HepG2 (cell line): ENCODE measurements around the gene KRT38. TPM values are rescaled to one million over a fixed set of nuclear protein-coding genes. Genes with fewer than 3 reads are reported as not detected.

Source experiments
- ATAC-seq: fragments of 200-7000 bp; cut with Tn5 transposase; 3 replicates; pipeline ENCODE4 v1.9.1; 2020; ENCODE audit warnings: mild to moderate bottlenecking, moderate library complexity
- BruUV-seq: library from RNA; stranded (reverse); fragments of 400-500 nt; replicated peaks from 2 replicates; lab custom pipeline; 2021; lab: Mats Ljungman, UMichigan
- CTCF ChIA-PET: fragments of 300-600 bp; formaldehyde crosslinking; extraction: SDS; loops from one replicate; lab custom pipeline; 2021; ENCODE audit warnings: low total read pairs, inconsistent platforms, low intra/inter-chr PET ratio; lab: Yijun Ruan, JAX
- POLR2A ChIA-PET: fragments of 350-600 bp; sonication (Branson Sonifier 250); formaldehyde crosslinking; loops from one replicate; lab custom pipeline; 2020; ENCODE audit warnings: antibody characterized with exemption, inconsistent platforms; lab: Yijun Ruan, JAX
- DNase-seq: peaks from one replicate; pipeline ENCODE4 v3.0.0-alpha.2; 2015; ENCODE audit warnings: low spot score
- FAIRE-seq: peaks from 3 replicates; lab custom pipeline; 2011; peaks lifted over from hg19 to GRCh38; lab: Jason Lieb, UNC
- H2AFZ ChIP-seq: one replicate; pipeline ENCODE4 v1.6.1; 2011; ENCODE audit warnings: low read length, inconsistent platforms
- H3K27ac ChIP-seq: fragments of 300-600 bp; 3 replicates; pipeline ENCODE4 v1.8.0; 2011; ENCODE audit warnings: mixed run types, mild to moderate bottlenecking, mixed read lengths, low read length, inconsistent platforms; ENCODE audit not compliant: insufficient read depth; ENCODE audit errors: extremely low read length
- H3K27me3 ChIP-seq, 2 experiments: fragments of 200-600 bp in 1 of 2; 2 replicates in 1 of 2; 3 replicates in 1 of 2; pipeline versions ENCODE4 v1.6.0 to v1.8.0; 2011; ENCODE audit warnings: low read length in 2 of 2, mild to moderate bottlenecking in 2 of 2, moderate library complexity in 2 of 2, inconsistent platforms in 1 of 2; ENCODE audit not compliant: insufficient read depth in 2 of 2, control insufficient read depth in 1 of 2
- H3K36me3 ChIP-seq, 2 experiments: fragments of 200-600 bp in 1 of 2; replicated peaks in 1 of 2; 2 replicates in 1 of 2; 3 replicates in 1 of 2; pipeline versions ENCODE4 v1.5.1 to v1.8.0; 2011; ENCODE audit warnings: low read length in 2 of 2, inconsistent platforms in 1 of 2; ENCODE audit not compliant: insufficient read depth in 2 of 2, control insufficient read depth in 1 of 2
- H3K4me1 ChIP-seq: 2 replicates; pipeline ENCODE4 v1.5.1; 2012; ENCODE audit warnings: low read length, inconsistent platforms; ENCODE audit not compliant: insufficient read depth
- H3K4me2 ChIP-seq: 2 replicates; pipeline ENCODE4 v1.6.0; 2011; ENCODE audit warnings: low read depth, low read length, inconsistent platforms
- H3K4me3 ChIP-seq, 3 experiments: fragments of 200-600 bp in 1 of 3; sonication (generic), shearing (Covaris generic) in 1 of 3; replicated peaks in 1 of 3; 2 replicates each; pipeline ENCODE4 v1.5.1; 2011 to 2016; ENCODE audit warnings: low read length in 3 of 3, inconsistent platforms in 2 of 3, low read depth in 2 of 3, mild to moderate bottlenecking in 2 of 3, control low read depth in 1 of 3, mixed read lengths in 1 of 3; ENCODE audit not compliant: insufficient read depth in 1 of 3
- H3K79me2 ChIP-seq: one replicate; pipeline ENCODE4 v1.6.1; 2011; ENCODE audit warnings: low read length, inconsistent platforms; ENCODE audit not compliant: insufficient read depth
- H3K9ac ChIP-seq: 2 replicates; pipeline ENCODE4 v1.6.0; 2011; ENCODE audit warnings: mild to moderate bottlenecking, low read depth, low read length, inconsistent platforms; ENCODE audit not compliant: insufficient read depth
- H3K9me3 ChIP-seq: 2 replicates; pipeline ENCODE4 v1.5.1; 2012; ENCODE audit warnings: mild to moderate bottlenecking, low read length
- H4K20me1 ChIP-seq: 2 replicates; pipeline ENCODE4 v1.6.0; 2011; ENCODE audit warnings: inconsistent platforms, mild to moderate bottlenecking, low read length, moderate library complexity; ENCODE audit not compliant: insufficient read depth
- AHR ChIP-seq: IDR thresholded peaks from 2 replicates; pipeline ENCODE4 v1.6.1; 2018; ENCODE audit warnings: missing genetic modification reagents, missing compliant biosample characterization
- ARID5B ChIP-seq: IDR thresholded peaks from 2 replicates; pipeline ENCODE4 v1.4.0; 2020; ENCODE audit warnings: mild to moderate bottlenecking, missing genetic modification reagents
- ATF6 ChIP-seq: sonication (generic); formaldehyde crosslinking; conservative IDR thresholded peaks from 2 replicates; pipeline ENCODE4 v1.4.0; 2020; ENCODE audit warnings: missing genetic modification reagents
- CBX1 ChIP-seq: IDR thresholded peaks from one replicate; pipeline ENCODE4 v1.6.1; 2016; ENCODE audit warnings: antibody characterized with exemption, low read depth
- HMGA1 ChIP-seq: sonication (generic); formaldehyde crosslinking; conservative IDR thresholded peaks from 2 replicates; pipeline ENCODE4 v1.4.0; 2020; ENCODE audit warnings: missing genetic modification reagents
- HOXA7 ChIP-seq: sonication (generic); formaldehyde crosslinking; IDR thresholded peaks from 2 replicates; pipeline ENCODE4 v1.8.1; 2022; ENCODE audit warnings: mild to moderate bottlenecking, missing genetic modification reagents, moderate library complexity
- KDM2A ChIP-seq: sonication (generic); formaldehyde crosslinking; IDR thresholded peaks from 2 replicates; pipeline ENCODE4 v1.4.0; 2020; ENCODE audit warnings: low read depth, missing genetic modification reagents, borderline replicate concordance
- TERF1 ChIP-seq: sonication (generic); formaldehyde crosslinking; IDR thresholded peaks from 2 replicates; pipeline ENCODE4 v1.8.0; 2022; ENCODE audit warnings: mild to moderate bottlenecking, missing genetic modification reagents, moderate library complexity
- ZFP36 ChIP-seq: fragments of 150-350 bp; IDR thresholded peaks from 2 replicates; pipeline ENCODE4 v1.6.1; 2018; ENCODE audit warnings: borderline replicate concordance, low read length, low read depth; ENCODE audit not compliant: partially characterized antibody
- ZNF207 ChIP-seq: fragments of 450-650 bp; IDR thresholded peaks from 2 replicates; pipeline ENCODE4 v1.6.1; 2016; ENCODE audit warnings: antibody characterized with exemption, borderline replicate concordance
- ZNF274 ChIP-seq: sonication (generic); formaldehyde crosslinking; IDR thresholded peaks from 2 replicates; pipeline ENCODE4 v1.5.1; 2020; ENCODE audit warnings: mild to moderate bottlenecking, missing genetic modification reagents
- ZNF292 ChIP-seq: sonication (generic); formaldehyde crosslinking; IDR thresholded peaks from 2 replicates; pipeline ENCODE4 v1.8.1; 2022; ENCODE audit warnings: mild to moderate bottlenecking, low read depth, missing genetic modification reagents, borderline replicate concordance
- ZNF34 ChIP-seq: sonication (generic); formaldehyde crosslinking; IDR thresholded peaks from 2 replicates; pipeline ENCODE4 v1.4.0; 2020; ENCODE audit warnings: mild to moderate bottlenecking, missing genetic modification reagents, borderline replicate concordance
- ZNF44 ChIP-seq: sonication (generic); formaldehyde crosslinking; IDR thresholded peaks from 2 replicates; pipeline ENCODE4 v1.5.1; 2020; ENCODE audit warnings: mild to moderate bottlenecking, missing genetic modification reagents
- WGBS: methylation state at CpG from one replicate; pipeline ENCODE4 v1.1.6; 2017; ENCODE audit warnings: low lambda C conversion rate; 5-methylcytosine and 5-hydroxymethylcytosine counted together
- in situ Hi-C: cut with HindIII; loops from 2 replicates; pipeline ENCODE4 v1.10.0; 2017; ENCODE audit warnings: low pct_unique_long_range_greater_than_20kb; ENCODE audit not compliant: extremely low pct_ligation_motif_present
- intact Hi-C: fragments of 100-400 bp; cut with micrococcal nuclease; formaldehyde crosslinking; loops from one replicate; pipeline ENCODE4 v1.10.0; 2022; ENCODE audit not compliant: unreplicated experiment
- polyA plus RNA-seq, 8 experiments: library from polyadenylated mRNA; depleted of rRNA in 3 of 8; stranded (reverse) in 7 of 8; unstranded in 1 of 8; fragments of >200 nt; fragmentation: Illumina TruSeq in 4 of 8; extraction: Trizol in 4 of 8; gene quantifications; 2 replicates each; pipeline versions ENCODE4 v1.2.1 to v1.2.3, GENCODE V29; 2011 to 2016; ENCODE audit warnings: low read depth in 4 of 8, missing spikeins in 1 of 8, mixed read lengths in 1 of 8; ENCODE audit not compliant: insufficient read depth in 1 of 8
- total RNA-seq, 5 experiments: library from RNA; depleted of rRNA; stranded (reverse); fragments of >200 nt; fragmentation: Illumina TruSeq; extraction: Trizol; gene quantifications; 2 replicates each; pipeline ENCODE4 v1.2.3, GENCODE V29; 2016; ENCODE audit warnings: low read depth in 1 of 5
- TF ChIP-seq, protein P1 (sequence below): sonication (generic); formaldehyde crosslinking; IDR thresholded peaks from 2 replicates; pipeline ENCODE4 v1.4.0; 2020; ENCODE audit warnings: missing genetic modification reagents

Gene KRT38
- total and polyA plus RNA-seq, 2 of the 13 experiments (the other 11 are each of a cell fraction or from before 2014, with no cell fraction given), result not detected

GRCh38 chr17:41456204-41456603 lies 15.4 kb upstream of the KRT38 start (continued):
- TF ChIP-seq CBX1 (no peak), ATF6 (no peak), AHR (CRISPR knock-in tag) (no peak), HOXA7 (CRISPR knock-in tag) (no peak), HMGA1 (CRISPR knock-in tag) (no peak)
- TF ChIP-seq, protein P1, sequence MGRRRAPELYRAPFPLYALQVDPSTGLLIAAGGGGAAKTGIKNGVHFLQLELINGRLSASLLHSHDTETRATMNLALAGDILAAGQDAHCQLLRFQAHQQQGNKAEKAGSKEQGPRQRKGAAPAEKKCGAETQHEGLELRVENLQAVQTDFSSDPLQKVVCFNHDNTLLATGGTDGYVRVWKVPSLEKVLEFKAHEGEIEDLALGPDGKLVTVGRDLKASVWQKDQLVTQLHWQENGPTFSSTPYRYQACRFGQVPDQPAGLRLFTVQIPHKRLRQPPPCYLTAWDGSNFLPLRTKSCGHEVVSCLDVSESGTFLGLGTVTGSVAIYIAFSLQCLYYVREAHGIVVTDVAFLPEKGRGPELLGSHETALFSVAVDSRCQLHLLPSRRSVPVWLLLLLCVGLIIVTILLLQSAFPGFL (CRISPR knock-in tag), result no peak
- TF ChIP-seq, all 625 proteins: peak for 3

DNA sequence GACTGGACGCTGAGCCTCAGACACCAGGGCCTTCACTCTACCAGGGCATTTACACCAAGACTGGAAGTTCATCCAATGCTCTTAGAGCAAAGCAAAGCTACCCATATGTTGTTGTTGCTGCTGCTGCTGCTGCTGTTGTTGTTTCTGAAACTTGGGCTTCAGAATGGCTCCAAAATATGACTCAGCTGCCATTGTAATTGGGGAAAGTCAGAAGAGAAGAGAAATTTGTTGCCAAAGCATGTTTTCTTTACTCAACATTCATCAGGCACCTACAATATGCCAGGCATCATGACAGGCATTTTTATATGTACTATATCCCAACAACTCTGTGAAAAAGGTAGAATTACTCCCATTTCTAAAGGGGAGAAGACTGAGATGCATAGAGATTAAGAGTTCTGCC lies 14.5 kb upstream of the KRT38 start:
- in situ Hi-C loops, result no loop called here
- FAIRE-seq, result no peak
- CTCF ChIA-PET, result no interaction called here
- TF ChIP-seq KDM2A (CRISPR knock-in tag) (no peak), ZNF207 (no peak), ZNF274 (CRISPR knock-in tag) (no peak), ARID5B (CRISPR knock-in tag) (no peak), TERF1 (no peak), ZNF34 (CRISPR knock-in tag) (no peak), ZNF292 (CRISPR knock-in tag) (no peak), ZFP36 (no peak), ZNF44 (CRISPR knock-in tag) (no peak)

More for the DNA sequence above, 14.5 kb upstream of the KRT38 start:
- H3K79me2 ChIP-seq, result no peaks in the 10 kb centered on the region
- BruUV-seq, result no TSS peak
- POLR2A ChIA-PET, result no interaction called here
- no peak overlapping the region for H3K27ac ChIP-seq
- H3K9ac ChIP-seq, result no peak overlapping the region
- WGBS, result 0% methylated on average over 1 of the region's 1 CpG
- peaks cover 0 to 4% of the 10 kb centered on the region in 2 experiments; a peak in 1 of 5 replicates for H3K27me3 ChIP-seq
- no peaks in the 10 kb centered on the region for H4K20me1 ChIP-seq
- intact Hi-C loops, result no loop called here
- no peaks in the 10 kb centered on the region for H3K36me3 ChIP-seq
- H3K9me3 ChIP-seq, result no peaks in the 10 kb centered on the region
- H3K4me1 ChIP-seq, result no peaks in the 10 kb centered on the region
- no peak for ATAC-seq
- no peak for DNase-seq
- H2AFZ ChIP-seq, result no peak overlapping the region
- no peak overlapping the region for H3K4me3 ChIP-seq
- no peak overlapping the region for H3K4me2 ChIP-seq
